Mesendoderm (in vitro differentiated cells): ENCODE data around the gene ASPG.

Experiments
- DNase-seq: peaks from one replicate; pipeline ENCODE4 v3.0.0; 2013
- H2AK5ac ChIP-seq: 2 replicates; pipeline ENCODE4 v1.6.1; 2013; ENCODE audit warnings: low read length, inconsistent platforms
- H2BK120ac ChIP-seq: 2 replicates; pipeline ENCODE4 v1.6.1; 2013; ENCODE audit warnings: low read depth, mild to moderate bottlenecking, low read length, moderate library complexity, mixed read lengths
- H2BK15ac ChIP-seq: replicated peaks from 2 replicates; pipeline ENCODE4 v1.6.1; 2013; ENCODE audit warnings: low read depth, mild to moderate bottlenecking, moderate library complexity
- H2BK5ac ChIP-seq: 2 replicates; pipeline ENCODE4 v1.6.1; 2013; ENCODE audit warnings: low read length, inconsistent platforms
- H3K18ac ChIP-seq: 2 replicates; pipeline ENCODE4 v1.6.1; 2013; ENCODE audit warnings: mild to moderate bottlenecking, low read length, mixed read lengths
- H3K23ac ChIP-seq: one replicate; pipeline ENCODE4 v1.6.1; 2013; ENCODE audit warnings: low read length
- H3K27ac ChIP-seq: 2 replicates; pipeline ENCODE4 v1.5.1; 2013; ENCODE audit warnings: low read depth, mild to moderate bottlenecking, inconsistent platforms, low read length, moderate library complexity
- H3K27me3 ChIP-seq: 2 replicates; pipeline ENCODE4 v1.6.1; 2013; ENCODE audit warnings: low read length, control low read depth, mild to moderate bottlenecking, inconsistent platforms; ENCODE audit not compliant: insufficient read depth, poor library complexity
- H3K36me3 ChIP-seq: 2 replicates; pipeline ENCODE4 v1.6.1; 2013; ENCODE audit warnings: low read length, inconsistent platforms; ENCODE audit not compliant: control insufficient read depth, insufficient read depth
- H3K4ac ChIP-seq: one replicate; pipeline ENCODE4 v1.6.1; 2013; ENCODE audit warnings: low read depth, mild to moderate bottlenecking, low read length, moderate library complexity
- H3K4me1 ChIP-seq: 2 replicates; pipeline ENCODE4 v1.6.1; 2013; ENCODE audit warnings: low read depth, low read length, inconsistent platforms; ENCODE audit not compliant: control insufficient read depth
- H3K4me2 ChIP-seq: 2 replicates; pipeline ENCODE4 v1.6.1; 2013; ENCODE audit warnings: low read length
- H3K4me3 ChIP-seq: 2 replicates; pipeline ENCODE4 v1.5.1; 2013; ENCODE audit warnings: mild to moderate bottlenecking, low read length
- H3K56ac ChIP-seq: one replicate; pipeline ENCODE4 v1.6.1; 2013; ENCODE audit warnings: low read length
- H3K79me1 ChIP-seq: 2 replicates; pipeline ENCODE4 v1.6.1; 2013; ENCODE audit warnings: low read length, inconsistent platforms
- H3K79me2 ChIP-seq: 2 replicates; pipeline ENCODE4 v1.6.1; 2013; ENCODE audit warnings: mild to moderate bottlenecking, low read length; ENCODE audit not compliant: control insufficient read depth, insufficient read depth
- H3K9ac ChIP-seq: 2 replicates; pipeline ENCODE4 v1.6.1; 2013; ENCODE audit warnings: low read length, inconsistent platforms
- H4K5ac ChIP-seq: one replicate; pipeline ENCODE4 v1.6.1; 2013; ENCODE audit warnings: low read length
- H4K8ac ChIP-seq: one replicate; pipeline ENCODE4 v1.6.1; 2013; ENCODE audit warnings: low read depth, mild to moderate bottlenecking, control low read depth, low read length, moderate library complexity
- WGBS: extraction: QIAGEN DNeasy Blood & Tissue Kit; methylation state at CpG from one replicate; pipeline ENCODE4 v1.1.7; 2013; ENCODE audit warnings: low lambda C conversion rate, missing lambda C conversion rate; ENCODE audit not compliant: insufficient coverage; ENCODE audit errors: extremely low coverage; 5-methylcytosine and 5-hydroxymethylcytosine counted together

Gene ASPG

GRCh38 chr14:104146651-104147345 is 61.3 kb downstream of the ASPG start:
- peaks cover 25% of the 10 kb centered on the region for H3K79me2 ChIP-seq
- WGBS, result no CpG with 5 or more reads among the region's 22 CpGs
- no peak overlapping the region for H2BK15ac ChIP-seq
- no peak overlapping the region for H3K18ac ChIP-seq
- peaks cover 20% of the 10 kb centered on the region for H3K79me1 ChIP-seq
- H3K27ac ChIP-seq, result no peak overlapping the region
- H3K4me1 ChIP-seq, result peaks cover 18% of the 10 kb centered on the region
- no peak overlapping the region for H3K4me3 ChIP-seq
- no peak overlapping the region for H2BK5ac ChIP-seq
- peak overlapping the region; percentile 12 for H3K56ac ChIP-seq
- no peaks in the 10 kb centered on the region for H3K27me3 ChIP-seq
- no peak overlapping the region for H3K4me2 ChIP-seq
- no peak overlapping the region for H2BK120ac ChIP-seq
- H3K4ac ChIP-seq, result no peak overlapping the region
- H3K23ac ChIP-seq, result no peak overlapping the region
- DNase-seq, result no peak
- no peak overlapping the region for H3K9ac ChIP-seq
- H2AK5ac ChIP-seq, result no peak overlapping the region
- H4K8ac ChIP-seq, result no peak overlapping the region
- no peak overlapping the region for H4K5ac ChIP-seq
- H3K36me3 ChIP-seq, result no peaks in the 10 kb centered on the region

GRCh38 chr14:104147346-104148125 is 62.0 kb downstream of the ASPG start:
- no peaks in the 10 kb centered on the region for H3K27me3 ChIP-seq

GRCh38 chr14:104148433-104149277 is 63.2 kb downstream of the ASPG start:
- Histone ChIP-seq H3K4me3 (no peak overlapping the region), H2AK5ac (peak overlapping the region; percentile 86), H3K79me2 (peaks cover 18% of the 10 kb centered on the region), H3K4me1 (peaks cover 18% of the 10 kb centered on the region), H3K79me1 (peaks cover 15% of the 10 kb centered on the region), H3K9ac (peak overlapping the region; percentile 51), H3K4ac (peak overlapping the region; percentile 81), H3K56ac (peak overlapping the region; percentile 94), H3K4me2 (no peak overlapping the region), H3K27me3 (no peaks in the 10 kb centered on the region), H3K27ac (peak overlapping the region; percentile 81), H4K8ac (no peak overlapping the region), H2BK120ac (peak overlapping the region; percentile 51), H2BK15ac (no peak overlapping the region), H3K18ac (peak overlapping the region; percentile 52), H3K36me3 (peaks cover 4% of the 10 kb centered on the region), H4K5ac (no peak overlapping the region), H3K23ac (peak overlapping the region; percentile 98), H2BK5ac (peak overlapping the region; percentile 87)
- WGBS, result no CpG with 5 or more reads among the region's 22 CpGs
- DNase-seq, result peak; percentile 28

More at GRCh38 chr14:104147346-104148125, 62.0 kb downstream of the ASPG start:
- Histone ChIP-seq H3K4me3 (no peak overlapping the region), H2BK15ac (no peak overlapping the region), H2AK5ac (no peak overlapping the region), H3K18ac (peak overlapping the region; percentile 19), H3K36me3 (peaks cover 1% of the 10 kb centered on the region), H4K8ac (no peak overlapping the region), H3K4ac (no peak overlapping the region), H3K56ac (peak overlapping the region; percentile 76), H3K4me1 (peaks cover 18% of the 10 kb centered on the region), H3K4me2 (no peak overlapping the region), H3K79me2 (peaks cover 22% of the 10 kb centered on the region), H3K79me1 (peaks cover 18% of the 10 kb centered on the region), H4K5ac (no peak overlapping the region), H3K27ac (no peak overlapping the region), H3K9ac (peak overlapping the region; percentile 34), H2BK5ac (no peak overlapping the region), H3K23ac (no peak overlapping the region), H2BK120ac (no peak overlapping the region)
- no CpG with 5 or more reads among the region's 28 CpGs for WGBS
- no peak for DNase-seq

GRCh38 chr14:104149278-104149595 is 63.7 kb downstream of the ASPG start:
- no peak overlapping the region for H2BK15ac ChIP-seq
- peak overlapping the region; percentile 81 for H3K4ac ChIP-seq
- H3K9ac ChIP-seq, result peak overlapping the region; percentile 67
- H3K23ac ChIP-seq, result peak overlapping the region; percentile 9
- peaks cover 15% of the 10 kb centered on the region for H3K79me1 ChIP-seq
- peak overlapping the region; percentile 42 for H4K8ac ChIP-seq
- H2BK120ac ChIP-seq, result peak overlapping the region; percentile 51
- H3K4me2 ChIP-seq, result no peak overlapping the region
- H3K4me1 ChIP-seq, result peaks cover 18% of the 10 kb centered on the region
- no peak overlapping the region for H4K5ac ChIP-seq
- peak overlapping the region; percentile 52 for H3K18ac ChIP-seq
- no peak for DNase-seq
- H3K27ac ChIP-seq, result peak overlapping the region; percentile 81
- H3K4me3 ChIP-seq, result no peak overlapping the region
- peak overlapping the region; percentile 97 for H2BK5ac ChIP-seq
- peaks cover 17% of the 10 kb centered on the region for H3K79me2 ChIP-seq
- H2AK5ac ChIP-seq, result peak overlapping the region; percentile 45
- peaks cover 4% of the 10 kb centered on the region for H3K36me3 ChIP-seq
- H3K56ac ChIP-seq, result peak overlapping the region; percentile 94
- no CpG with 5 or more reads among the region's 11 CpGs for WGBS
- H3K27me3 ChIP-seq, result no peaks in the 10 kb centered on the region

GRCh38 chr14:104149617-104150135 is 64.2 kb downstream of the ASPG start:
- Histone ChIP-seq H3K79me2 (peaks cover 16% of the 10 kb centered on the region), H2BK15ac (no peak overlapping the region), H4K5ac (no peak overlapping the region), H3K4me3 (no peak overlapping the region), H2BK5ac (peak overlapping the region; percentile 97), H3K9ac (peak overlapping the region; percentile 67), H3K23ac (no peak overlapping the region), H3K4ac (peak overlapping the region; percentile 81), H4K8ac (peak overlapping the region; percentile 42), H3K4me2 (peak overlapping the region; percentile 52), H3K27ac (peak overlapping the region; percentile 81), H3K56ac (peak overlapping the region; percentile 94), H3K36me3 (peaks cover 4% of the 10 kb centered on the region), H2BK120ac (peak overlapping the region; percentile 51), H3K4me1 (peaks cover 18% of the 10 kb centered on the region), H3K18ac (peak overlapping the region; percentile 52), H2AK5ac (peak overlapping the region; percentile 96), H3K79me1 (peaks cover 14% of the 10 kb centered on the region), H3K27me3 (no peaks in the 10 kb centered on the region)
- DNase-seq, result peak; percentile 97
- WGBS, result no CpG with 5 or more reads among the region's 12 CpGs
